ENCODE data around the gene ARHGAP22.

ARHGAP22 gene

DNA sequence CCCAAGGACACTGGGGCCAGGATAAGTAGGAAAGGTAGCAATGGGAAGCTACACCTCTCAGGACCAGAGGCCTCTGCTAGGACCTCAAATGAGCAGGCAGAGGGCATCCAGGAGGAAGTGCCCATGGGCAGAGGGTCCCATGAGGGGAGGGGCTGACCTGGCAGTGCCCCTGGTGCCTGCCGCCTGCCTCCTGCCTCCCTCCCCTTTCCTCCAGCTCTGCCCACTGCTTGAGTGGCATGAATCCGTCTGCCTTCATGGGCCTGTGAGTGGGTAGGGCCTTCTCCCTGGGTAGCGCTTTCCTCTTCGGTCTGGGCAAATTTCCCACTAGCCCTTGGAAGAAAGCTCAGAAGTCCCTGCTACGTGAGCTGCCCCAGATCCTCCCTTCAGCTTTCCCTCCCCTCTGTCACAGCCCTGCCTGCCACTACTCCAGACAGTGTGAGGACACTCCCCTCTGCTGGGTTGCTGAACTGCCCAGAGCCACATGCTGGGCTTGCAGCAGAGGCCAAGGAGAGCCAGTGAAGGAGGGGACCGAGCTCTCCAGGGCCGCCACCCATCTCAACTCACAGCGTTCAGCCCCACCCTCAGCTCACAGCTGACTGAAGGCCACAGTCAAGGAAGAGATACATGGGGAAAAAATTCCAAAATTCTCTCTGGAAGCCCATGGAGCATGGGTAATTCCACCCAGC, 141.4 kb downstream of the ARHGAP22 start:
- DNase-seq (ENCODE audit: low read depth), result no peak

DNA sequence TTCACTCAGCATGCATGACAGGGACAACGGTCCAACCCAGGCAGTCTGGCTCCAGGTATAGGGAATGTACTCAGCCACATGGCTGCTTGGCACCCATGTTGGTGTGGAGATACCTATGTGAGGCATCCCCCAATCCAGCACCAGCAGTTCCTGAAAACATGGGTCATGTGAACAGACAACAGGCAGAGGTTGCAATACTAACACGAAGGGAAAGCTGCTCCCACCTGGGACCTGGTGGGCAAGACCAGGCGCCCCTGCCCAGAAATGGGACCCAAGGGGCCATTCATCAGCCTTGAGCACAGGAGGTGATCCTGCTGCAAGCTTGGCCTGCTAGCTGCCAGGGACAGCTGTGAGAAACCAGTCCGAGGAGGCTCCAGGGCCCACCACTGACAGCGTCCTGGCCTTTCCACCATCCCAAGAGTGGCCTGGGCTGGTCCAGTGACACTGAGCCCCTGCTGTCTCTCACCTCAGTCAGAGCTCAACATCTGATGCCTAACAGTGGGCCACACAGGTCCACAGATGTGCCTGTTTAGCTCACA, 142.3 kb downstream of the ARHGAP22 start:
- no peak for DNase-seq (ENCODE audit: low read depth)

DNA sequence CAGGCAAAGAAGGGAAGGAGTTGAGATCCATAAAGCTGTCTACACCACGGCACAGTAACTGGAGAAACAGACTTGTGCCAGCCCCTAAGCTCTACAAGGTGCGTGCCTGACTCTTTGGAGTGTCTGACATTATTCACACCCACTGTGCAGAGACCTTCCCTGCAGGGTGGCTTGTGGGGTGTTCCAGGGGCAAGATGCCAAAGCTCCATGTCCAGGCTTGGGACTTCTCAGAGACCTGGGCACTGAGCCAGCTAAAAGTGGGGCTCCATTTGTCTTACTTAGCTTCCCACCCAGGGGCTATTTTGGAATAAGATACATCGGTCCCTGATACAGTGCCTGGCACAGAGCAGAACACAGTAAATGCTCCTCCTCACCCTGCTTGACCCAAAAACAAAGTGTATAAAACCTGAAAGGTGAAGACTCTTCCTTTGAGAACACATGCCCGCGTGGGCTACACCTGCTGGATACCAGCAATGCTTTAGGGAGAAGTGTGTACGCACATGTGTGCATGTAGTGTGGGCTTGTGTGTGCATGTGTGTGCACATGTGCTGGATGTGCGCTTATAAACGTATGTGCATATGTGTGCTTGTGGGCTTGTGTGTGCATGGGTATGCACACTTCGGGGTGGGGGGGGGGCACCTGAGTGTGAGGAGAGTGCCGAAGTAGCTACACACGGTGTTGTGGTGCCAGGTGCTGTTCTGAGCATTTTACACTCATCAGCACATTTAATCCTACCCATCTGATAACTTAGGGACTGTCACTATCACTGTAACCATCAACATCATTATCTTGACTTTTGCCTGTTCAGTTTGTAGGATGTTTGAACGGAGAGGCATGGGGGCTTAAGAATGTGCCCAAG, 143.0 kb downstream of the ARHGAP22 start:
- no peak for DNase-seq (ENCODE audit: low read depth)

DNA sequence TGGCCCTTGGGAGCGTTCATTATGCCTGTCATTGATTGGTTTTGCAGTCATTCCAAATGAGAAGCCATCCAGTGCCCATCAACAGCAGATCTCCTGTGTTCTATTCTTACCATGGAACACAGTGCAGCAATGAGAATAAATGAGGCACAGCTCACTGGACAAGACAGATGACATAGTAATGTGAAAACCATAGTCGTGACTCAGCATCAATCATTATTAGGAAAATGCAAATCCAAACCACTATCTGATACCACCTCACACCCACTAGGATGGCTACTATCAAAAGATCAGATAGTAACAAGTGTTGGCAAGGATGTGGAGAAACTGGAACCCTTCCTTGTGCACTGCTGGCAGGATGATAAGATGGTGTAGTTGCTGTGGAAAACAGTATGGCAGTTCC, 144.7 kb downstream of the ARHGAP22 start:
- DNase-seq (ENCODE audit: low read depth), result no peak

DNA sequence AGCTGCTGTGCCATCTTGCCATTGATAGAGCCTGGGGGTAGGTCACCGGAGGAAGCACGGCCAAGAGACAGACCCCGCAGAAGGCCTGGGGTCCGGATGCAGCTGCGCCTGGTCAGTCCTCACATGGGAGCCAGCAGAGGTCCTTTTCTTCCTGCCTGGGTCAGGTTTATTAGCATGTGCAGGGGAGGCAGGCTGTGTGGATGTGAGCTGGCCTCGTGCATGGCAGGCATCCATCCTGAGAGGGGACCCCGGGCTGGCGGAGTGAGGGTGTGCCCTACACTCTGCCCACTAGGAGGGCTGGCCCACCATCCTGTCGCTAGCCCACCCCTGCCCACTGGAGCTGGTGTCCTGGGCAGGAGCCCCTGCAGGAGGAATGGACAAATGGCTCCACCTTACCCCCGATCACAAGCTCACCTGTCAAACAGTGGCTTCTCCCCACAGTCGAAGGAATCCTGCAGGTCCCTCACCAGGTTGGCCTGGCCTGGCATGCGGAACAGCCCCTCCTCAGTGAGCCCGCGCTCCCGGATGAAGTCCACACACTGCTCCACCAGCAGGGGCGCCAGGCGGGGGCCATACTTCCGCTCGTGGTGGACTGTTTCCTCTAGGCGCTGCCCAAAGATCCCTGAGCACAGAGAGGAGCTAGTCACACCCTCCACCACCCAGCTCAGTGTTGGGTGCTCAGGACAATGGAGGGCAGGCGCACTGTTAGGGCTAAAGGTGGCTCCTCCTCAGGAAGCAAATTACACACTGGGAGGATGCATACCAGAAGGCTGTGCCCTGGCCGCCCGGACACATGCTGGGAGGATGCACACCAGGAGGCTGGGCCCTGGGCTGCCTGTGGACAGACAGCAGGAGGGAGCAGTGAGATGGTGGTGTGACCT, 145.4 kb downstream of the ARHGAP22 start:
- DNase-seq (ENCODE audit: low read depth), result no peak

DNA sequence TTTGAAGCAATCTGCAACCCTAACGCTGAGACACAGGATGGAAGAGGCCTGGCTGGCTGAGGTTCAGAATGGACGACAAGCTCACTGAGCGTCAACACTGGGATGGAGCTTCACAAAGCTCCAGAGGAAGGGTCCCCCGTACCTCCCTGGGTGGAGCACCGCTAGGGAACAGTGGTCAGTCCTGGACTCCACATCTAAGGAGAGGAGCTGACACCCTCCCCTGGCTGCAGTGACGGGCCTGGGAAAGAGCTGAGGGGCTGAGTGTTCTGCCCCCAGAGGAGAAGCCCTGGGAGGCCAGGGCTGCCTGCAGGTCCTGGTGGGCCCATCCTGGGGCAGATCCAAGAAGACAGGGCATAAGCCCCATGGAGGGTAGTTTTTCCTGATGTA, 146.2 kb downstream of the ARHGAP22 start:
- DNase-seq (ENCODE audit: low read depth), result no peak

DNA sequence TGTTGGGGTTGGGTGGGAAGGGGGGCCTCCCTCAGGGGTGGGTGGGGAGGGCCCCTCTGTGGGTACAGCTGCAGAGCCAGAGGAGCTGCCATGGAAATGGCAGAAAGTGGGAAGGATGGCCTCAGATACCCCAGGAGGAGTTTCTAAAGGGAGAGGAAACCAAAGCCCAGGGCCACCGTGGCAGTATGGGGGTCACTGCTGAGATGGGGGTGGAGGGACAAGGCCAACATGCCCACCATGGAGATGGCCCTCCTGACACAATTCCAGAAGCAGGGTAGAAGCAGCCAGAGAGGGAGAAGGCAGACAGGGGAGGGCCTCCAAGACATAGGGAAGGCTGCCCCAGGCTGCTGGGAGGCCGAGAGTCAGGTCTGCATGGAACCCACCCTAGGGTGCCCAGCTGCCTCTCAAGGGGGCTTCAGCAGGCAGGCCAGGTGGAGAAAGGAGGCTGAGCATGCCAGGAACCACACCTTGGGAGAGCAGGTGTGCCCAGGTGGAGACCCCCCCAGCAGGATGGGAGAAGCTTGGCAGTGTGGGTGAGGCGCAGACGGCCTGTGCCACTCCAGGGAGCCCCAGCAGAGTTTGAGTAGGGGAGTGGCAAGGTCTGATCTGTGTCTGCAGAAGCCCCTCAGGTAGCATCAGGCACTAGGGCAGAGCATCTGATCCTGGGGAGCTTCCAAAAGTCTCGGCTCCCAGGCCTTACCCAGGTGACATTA, 146.8 kb downstream of the ARHGAP22 start:
- no peak for DNase-seq (ENCODE audit: low read depth)

DNA sequence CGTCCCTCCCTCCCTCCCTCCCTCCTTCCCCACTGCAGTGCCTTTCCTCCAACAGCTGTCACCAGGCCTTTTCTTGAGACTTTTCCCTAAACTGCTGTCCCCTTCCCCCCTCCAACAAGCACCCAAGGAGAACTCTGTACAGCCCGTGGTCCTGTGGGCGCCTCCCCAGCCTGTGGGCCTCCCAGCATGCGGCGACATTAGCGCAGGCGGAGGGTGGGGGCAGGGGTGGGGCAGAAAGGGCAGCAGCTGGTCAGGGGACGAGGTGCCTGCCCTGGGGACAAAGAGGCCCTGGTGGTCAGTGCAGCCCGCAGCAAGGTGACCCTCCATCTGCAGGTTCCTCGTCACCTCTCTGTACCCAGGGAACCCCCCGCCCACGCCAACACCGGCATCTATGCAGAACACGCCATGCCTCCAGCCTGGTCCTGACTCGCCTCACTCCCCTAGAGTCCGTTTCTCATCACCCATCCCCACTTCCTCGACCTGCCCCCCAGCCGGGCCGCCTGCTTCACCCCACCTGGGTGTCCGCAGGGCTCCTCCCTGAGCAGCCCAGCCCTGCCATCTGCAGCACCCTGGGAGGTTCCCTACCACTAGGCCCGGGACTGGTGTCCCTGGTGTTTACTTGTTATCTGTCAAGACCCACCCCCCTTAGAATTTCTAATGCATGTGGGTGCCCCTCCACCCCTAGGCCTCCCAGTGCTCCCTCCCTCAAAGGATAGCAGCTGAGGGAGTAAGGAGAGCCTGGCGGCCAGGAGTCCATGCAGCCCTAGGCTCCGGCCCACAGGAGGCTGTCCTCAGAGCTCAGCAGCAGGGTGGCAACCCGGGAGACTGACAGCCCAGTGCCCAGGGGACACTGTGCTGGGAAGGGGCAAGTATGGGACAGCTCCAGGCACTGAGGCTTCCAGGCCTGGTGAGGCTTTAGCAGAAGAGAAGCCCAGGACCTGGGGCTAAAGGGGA, 147.8 kb downstream of the ARHGAP22 start:
- DNase-seq (ENCODE audit: low read depth), result no peak

DNA sequence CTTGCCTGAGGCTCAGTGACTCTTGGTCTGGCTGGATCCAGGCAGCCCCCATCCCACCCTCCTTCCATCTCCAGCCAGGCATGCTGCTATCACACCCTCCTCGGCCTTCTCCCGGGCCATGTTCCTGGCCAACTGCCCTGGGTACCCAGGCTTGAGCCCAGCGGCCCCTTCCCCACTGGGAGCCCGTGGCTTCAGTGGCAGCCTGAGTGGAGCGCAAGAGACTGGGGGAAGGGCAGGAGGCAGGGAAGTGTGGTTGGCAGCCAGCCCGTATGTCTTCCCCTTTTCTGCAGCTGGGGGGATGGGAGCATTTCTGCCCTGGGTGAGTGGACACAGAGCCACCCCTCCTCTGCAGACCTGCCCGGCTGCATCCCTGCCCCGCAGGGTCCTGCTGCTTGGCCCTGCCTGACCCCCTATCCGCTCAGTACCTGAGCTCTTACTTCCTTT, 148.5 kb downstream of the ARHGAP22 start:
- DNase-seq (ENCODE audit: low read depth), result no peak

DNA sequence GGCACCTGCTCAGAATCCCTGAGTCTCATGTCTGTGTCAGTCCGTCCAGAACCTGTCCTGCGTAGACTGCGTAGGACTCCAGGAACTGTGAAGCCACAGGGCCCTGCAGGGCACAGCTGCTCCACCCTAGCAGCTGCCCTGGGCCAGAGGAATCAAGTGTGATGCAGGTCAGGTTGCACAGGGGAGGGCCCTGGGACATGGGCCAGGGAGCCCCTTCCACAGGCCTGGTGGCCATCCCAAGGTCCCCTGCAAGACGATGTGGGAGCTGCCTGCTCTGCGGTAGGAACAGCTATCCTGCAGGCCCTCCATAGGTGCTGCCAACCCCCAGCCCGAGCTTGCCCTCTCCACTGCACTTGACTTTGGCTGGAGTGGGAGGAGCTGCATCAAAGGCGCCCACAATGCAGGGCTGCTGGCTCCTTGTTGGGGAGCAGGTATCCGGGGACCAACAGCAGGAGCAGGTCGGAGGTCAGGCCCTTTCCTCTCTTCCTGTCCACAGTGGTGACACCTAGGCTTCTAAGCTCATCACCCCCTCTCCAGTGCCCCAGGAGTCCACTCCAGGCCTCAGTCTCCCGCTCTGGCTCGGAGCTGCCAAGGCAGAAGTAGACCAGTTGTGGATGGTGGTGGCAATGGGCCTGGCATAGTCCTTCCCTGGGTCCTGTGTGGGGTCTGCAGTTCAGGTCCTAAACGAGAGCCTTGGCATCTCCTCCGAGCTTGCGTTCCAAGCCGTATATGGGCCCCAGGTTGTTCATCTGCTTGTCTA, 149.3 kb downstream of the ARHGAP22 start:
- DNase-seq (ENCODE audit: low read depth), result no peak

DNA sequence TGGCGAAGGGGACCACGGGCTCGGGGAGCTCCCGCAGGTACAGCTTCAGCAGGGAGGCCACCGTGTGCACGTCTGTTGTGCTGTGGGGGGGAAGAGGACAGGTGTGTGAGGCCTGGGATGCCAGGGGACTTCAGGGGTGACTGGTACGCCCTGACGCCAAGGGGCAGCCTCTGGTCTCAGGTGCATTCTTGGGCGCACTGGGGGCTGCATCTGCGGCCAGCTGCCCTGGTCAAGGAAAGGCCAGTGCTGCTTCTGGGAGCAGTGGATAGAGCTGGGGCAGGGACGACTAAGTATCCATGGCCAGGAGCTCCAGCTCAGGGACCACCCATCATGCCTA, 149.8 kb downstream of the ARHGAP22 start:
- DNase-seq (ENCODE audit: low read depth), result no peak

DNA sequence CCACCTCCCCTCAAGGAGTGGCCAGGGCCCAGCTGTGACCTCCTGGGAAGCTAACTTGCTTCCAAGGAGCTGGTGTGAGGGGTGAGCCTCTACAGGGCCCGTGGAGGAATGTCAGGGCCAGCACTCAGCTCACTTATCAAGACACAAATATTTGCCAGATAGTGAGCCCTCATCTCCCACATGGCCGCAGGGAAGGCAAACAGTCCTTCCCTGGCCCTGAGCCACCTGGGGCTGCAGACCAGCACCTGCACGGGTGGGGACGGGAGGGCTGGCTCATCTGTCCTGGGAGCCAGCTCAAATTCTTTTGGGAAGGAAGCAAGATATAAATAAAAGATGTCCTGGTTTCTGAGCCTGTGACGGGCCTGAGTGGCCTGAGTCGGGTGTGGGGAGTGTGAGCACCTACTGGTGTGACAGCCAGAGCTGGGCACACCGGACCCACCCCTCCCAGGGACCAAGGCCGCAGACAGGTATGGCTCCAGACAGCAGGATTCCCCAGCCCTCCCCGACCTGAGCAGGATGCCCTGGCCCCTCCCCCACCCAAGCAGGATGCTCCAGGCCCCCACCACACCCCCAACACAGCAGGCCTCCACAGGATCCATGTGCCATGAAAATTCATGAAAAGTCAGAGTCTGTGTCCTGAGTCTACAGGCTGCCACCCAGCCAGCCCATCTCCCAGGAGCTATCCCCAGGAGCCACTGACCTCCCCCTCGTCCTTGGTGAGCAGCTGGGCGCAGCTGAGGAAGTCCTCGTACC, 150.4 kb downstream of the ARHGAP22 start:
- no peak for DNase-seq (ENCODE audit: low read depth)

DNA sequence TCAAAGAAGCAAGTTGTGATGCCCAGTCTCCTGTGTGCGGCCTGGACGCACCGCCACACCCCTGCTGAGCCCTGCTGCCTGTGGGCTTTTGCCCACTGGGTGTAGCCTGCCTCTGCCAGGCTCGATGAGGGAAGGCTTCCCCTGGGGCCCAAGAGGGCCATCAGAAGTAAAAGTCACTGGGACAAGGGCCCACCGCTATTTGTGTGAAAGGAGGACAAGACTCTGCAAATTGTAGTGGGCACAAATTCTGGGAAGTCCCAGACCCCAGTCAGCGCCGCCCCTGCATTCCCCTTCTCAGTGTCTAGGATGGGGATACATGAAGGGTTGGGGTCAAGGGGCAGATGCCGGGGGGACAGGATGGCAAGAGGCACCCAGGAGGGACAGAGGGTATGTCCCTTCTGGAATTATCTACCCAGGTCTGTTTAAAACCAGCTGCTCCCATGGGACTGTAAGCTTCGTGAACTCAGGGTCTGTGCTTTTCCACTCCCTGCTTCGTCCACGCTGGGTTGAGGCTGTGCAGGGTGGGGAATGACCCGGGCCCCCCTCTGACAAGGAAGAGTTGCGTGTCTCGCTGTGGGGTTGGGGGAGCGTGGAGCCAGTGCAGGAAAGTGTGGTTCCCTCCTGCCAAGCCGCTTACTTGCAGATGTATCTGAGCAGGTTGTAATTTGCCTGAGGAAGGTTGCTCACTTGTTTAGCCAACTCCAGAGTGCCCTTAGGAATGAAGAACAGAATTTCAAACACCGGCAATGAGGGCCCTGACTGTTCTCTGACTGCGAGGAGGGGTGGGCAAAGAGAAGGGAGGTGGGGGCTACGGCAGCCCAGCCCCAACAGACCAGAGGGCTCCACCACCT, 151.2 kb downstream of the ARHGAP22 start:
- no peak for DNase-seq (ENCODE audit: low read depth)

DNA sequence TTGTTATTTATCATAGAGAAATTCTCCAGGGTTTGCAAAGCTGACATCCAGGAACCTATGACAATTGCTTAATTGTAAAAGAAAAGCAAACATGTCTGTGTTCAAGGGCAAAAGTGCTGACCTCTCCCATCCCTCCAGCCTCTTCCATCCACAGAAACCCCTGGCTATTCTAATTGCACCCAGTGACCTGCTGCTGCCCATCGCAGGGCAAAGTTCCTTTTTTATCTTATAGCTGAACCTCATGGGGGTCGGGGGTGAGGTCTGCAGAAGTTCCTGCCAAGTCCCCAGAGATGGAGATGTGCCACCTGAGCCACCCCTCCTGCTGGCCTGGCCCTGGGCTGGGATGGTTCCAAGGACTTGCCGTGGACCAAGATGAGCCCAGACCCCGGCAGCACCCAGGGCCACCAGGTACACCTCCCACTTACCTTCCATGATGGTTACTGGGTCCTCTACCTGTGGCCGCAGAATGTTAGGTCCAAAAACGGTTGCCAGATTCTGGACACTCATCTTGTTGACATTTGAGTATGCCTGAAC, 151.9 kb downstream of the ARHGAP22 start:
- DNase-seq (ENCODE audit: low read depth), result no peak

DNA sequence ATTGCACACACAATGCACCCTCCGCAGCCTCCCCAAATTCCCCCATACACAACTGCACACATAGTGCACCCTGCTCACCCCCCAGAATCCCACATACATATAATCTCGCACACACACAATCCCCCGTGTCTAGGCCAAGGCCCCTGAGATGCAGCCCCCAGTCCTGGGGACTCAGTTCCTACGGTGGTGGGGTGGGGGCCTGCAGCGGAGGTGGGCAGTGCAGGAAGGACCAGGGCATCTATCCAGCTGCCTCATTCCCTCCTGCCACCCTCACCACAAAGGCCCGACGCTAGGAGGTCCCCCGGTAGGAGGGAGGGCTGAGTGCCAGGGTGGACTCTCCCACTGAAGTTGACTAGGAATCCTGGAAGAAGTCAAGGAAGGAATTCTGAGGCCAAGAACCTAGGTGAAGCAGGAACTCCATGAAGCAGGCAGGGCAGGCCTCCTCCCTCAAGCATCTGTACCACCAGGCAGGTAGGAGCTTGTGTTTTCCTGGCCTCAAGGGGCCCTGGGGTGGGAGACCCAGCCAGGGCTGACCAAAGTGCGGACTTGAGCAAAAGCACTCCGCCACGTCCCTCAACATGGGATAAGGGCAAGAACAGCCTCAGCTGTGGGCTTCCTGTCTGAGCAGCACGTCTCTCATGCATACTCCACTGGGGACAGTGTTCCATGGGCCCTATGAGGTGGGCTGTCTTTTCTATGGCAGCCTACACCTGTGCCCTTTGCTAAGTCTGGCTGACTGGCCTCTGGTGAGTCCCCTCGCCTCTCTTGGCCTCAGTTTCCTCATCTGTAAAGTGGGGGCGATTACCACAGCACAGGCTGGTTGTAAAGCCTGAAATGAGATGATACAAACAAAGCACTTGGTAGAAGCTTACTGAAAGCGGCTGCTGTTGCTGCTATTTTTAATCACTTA, 152.6 kb downstream of the ARHGAP22 start:
- DNase-seq (ENCODE audit: low read depth), result no peak

DNA sequence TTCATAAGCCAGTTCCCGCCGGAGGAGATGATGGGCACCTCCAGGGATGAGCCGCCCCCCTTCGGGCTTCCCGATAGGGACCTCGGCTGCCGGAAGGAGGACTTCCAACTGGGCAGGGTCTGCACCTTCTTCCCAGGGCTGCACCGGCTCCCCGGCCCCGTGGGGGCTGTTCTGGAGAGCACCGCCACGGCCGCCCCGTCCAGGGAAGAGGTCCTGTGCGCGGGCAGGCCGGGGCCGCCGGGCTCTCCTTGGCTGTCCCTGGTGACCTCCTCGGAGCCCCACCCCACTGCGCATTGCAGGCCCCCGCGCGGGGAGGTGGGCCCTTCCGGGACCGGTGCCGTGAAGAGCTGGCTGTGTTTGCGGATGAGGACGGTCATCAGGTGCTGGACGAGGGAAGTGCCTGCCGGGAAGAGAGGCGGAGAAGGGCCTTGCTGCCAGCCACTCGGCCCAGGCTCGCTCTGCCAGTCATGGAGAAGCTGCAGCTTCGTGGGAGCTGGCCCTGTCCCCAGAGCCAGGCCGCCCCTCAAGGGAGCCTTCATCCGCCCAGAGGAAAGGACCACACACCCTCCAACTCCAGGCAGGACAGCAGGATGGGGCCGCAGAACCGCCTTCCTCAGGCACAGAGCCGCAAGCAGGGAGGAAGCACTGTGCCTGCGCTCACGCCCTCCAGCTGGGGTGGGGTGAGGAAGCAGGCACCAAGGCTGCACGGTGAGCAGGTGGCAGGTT, 154.0 kb downstream of the ARHGAP22 start:
- no peak for DNase-seq (ENCODE audit: low read depth)
